ENCODE results near the gene CTBS.
"Not testable (repeated sequence)": the region's sequence is repeated elsewhere in the genome, so short reads cannot be mapped to it uniquely, and the experiment has no call there.

CTBS gene

GRCh38 chr1:84597011-84597410, 22.8 kb upstream of the CTBS start:
- no peak for DNase-seq
- in situ Hi-C loops (cut with MboI; ENCODE audit: low pct_unique_long_range_greater_than_20kb, low sequenced_read_pairs): no loop called here

GRCh38 chr1:84594959-84595358, 20.7 kb upstream of the CTBS start:
- in situ Hi-C loops (cut with MboI; ENCODE audit: low pct_unique_long_range_greater_than_20kb, low sequenced_read_pairs); DNase-seq: not testable (repeated sequence)

- DNase-seq: no peak
- in situ Hi-C loops (cut with MboI; ENCODE audit: low pct_unique_long_range_greater_than_20kb, low sequenced_read_pairs): no loop called here
Observed at GRCh38 chr1:84587099-84587498, 12.9 kb upstream of the CTBS start.

- in situ Hi-C loops (cut with MboI; ENCODE audit: low pct_unique_long_range_greater_than_20kb, low sequenced_read_pairs): no loop called here
- DNase-seq: peak; percentile 5
Observed at GRCh38 chr1:84585803-84586202, 11.6 kb upstream of the CTBS start.

- in situ Hi-C loops (cut with MboI; ENCODE audit: low pct_unique_long_range_greater_than_20kb, low sequenced_read_pairs): no loop called here
- no peak for DNase-seq
Observed at GRCh38 chr1:84584126-84584525, 9.9 kb upstream of the CTBS start.

- no peak for DNase-seq
- in situ Hi-C loops (cut with MboI; ENCODE audit: low pct_unique_long_range_greater_than_20kb, low sequenced_read_pairs): no loop called here
Observed at GRCh38 chr1:84583648-84584047, 9.4 kb upstream of the CTBS start.

- DNase-seq: peak; percentile 11
- in situ Hi-C loops (cut with MboI; ENCODE audit: low pct_unique_long_range_greater_than_20kb, low sequenced_read_pairs): no loop called here
Observed at GRCh38 chr1:84582802-84583587, 8.8 kb upstream of the CTBS start.

- in situ Hi-C loops (cut with MboI; ENCODE audit: low pct_unique_long_range_greater_than_20kb, low sequenced_read_pairs): no loop called here
- no peak for DNase-seq
Observed at GRCh38 chr1:84581648-84582047, 7.4 kb upstream of the CTBS start.

GRCh38 chr1:84574936-84575335, 696 bp upstream of the CTBS start:
- no peak for DNase-seq
- in situ Hi-C loops (cut with MboI; ENCODE audit: low pct_unique_long_range_greater_than_20kb, low sequenced_read_pairs): no loop called here

GRCh38 chr1:84573481-84573966, 716 bp downstream of the CTBS start:
- DNase-seq: no peak
- in situ Hi-C loops (cut with MboI; ENCODE audit: low pct_unique_long_range_greater_than_20kb, low sequenced_read_pairs): no loop called here

GRCh38 chr1:84571150-84571535, 3.1 kb downstream of the CTBS start:
- in situ Hi-C loops (cut with MboI; ENCODE audit: low pct_unique_long_range_greater_than_20kb, low sequenced_read_pairs): no loop called here
- no peak for DNase-seq

- in situ Hi-C loops (cut with MboI; ENCODE audit: low pct_unique_long_range_greater_than_20kb, low sequenced_read_pairs): no loop called here
- DNase-seq: no peak
Observed at GRCh38 chr1:84570436-84571149, 3.6 kb downstream of the CTBS start.

- DNase-seq: no peak
- in situ Hi-C loops (cut with MboI; ENCODE audit: low pct_unique_long_range_greater_than_20kb, low sequenced_read_pairs): no loop called here
Observed at GRCh38 chr1:84569216-84569615, 5.0 kb downstream of the CTBS start.

- in situ Hi-C loops (cut with MboI; ENCODE audit: low pct_unique_long_range_greater_than_20kb, low sequenced_read_pairs): no loop called here
- DNase-seq: no peak
Observed at GRCh38 chr1:84550826-84551225, 23.4 kb downstream of the CTBS start.

- in situ Hi-C loops (cut with MboI; ENCODE audit: low pct_unique_long_range_greater_than_20kb, low sequenced_read_pairs): no loop called here
- DNase-seq: no peak
Observed at GRCh38 chr1:84541679-84542078, 32.6 kb downstream of the CTBS start.

GRCh38 chr1:84540759-84541158, 33.5 kb downstream of the CTBS start:
- in situ Hi-C loops (cut with MboI; ENCODE audit: low pct_unique_long_range_greater_than_20kb, low sequenced_read_pairs): no loop called here
- DNase-seq: no peak

GRCh38 chr1:84539972-84540371, 34.3 kb downstream of the CTBS start:
- no peak for DNase-seq
- in situ Hi-C loops (cut with MboI; ENCODE audit: low pct_unique_long_range_greater_than_20kb, low sequenced_read_pairs): no loop called here

- no peak for DNase-seq
- in situ Hi-C loops (cut with MboI; ENCODE audit: low pct_unique_long_range_greater_than_20kb, low sequenced_read_pairs): no loop called here
Observed at GRCh38 chr1:84538599-84538998, 35.6 kb downstream of the CTBS start.

GRCh38 chr1:84525779-84526178, 48.5 kb downstream of the CTBS start:
- in situ Hi-C loops (cut with MboI; ENCODE audit: low pct_unique_long_range_greater_than_20kb, low sequenced_read_pairs): no loop called here

GRCh38 chr1:84524590-84524989, 49.6 kb downstream of the CTBS start:
- in situ Hi-C loops (cut with MboI; ENCODE audit: low pct_unique_long_range_greater_than_20kb, low sequenced_read_pairs): no loop called here
- DNase-seq: no peak

More at GRCh38 chr1:84525779-84526178, 48.5 kb downstream of the CTBS start:
- no peak for DNase-seq

GRCh38 chr1:84510668-84511067, 63.6 kb downstream of the CTBS start:
- no peak for DNase-seq
- in situ Hi-C loops (cut with MboI; ENCODE audit: low pct_unique_long_range_greater_than_20kb, low sequenced_read_pairs): no loop called here
